Measurements from ENCODE around the gene CTU2. TPM values are rescaled to one million over a fixed set of nuclear protein-coding genes. Genes with fewer than 3 reads are reported as not detected.
A peak's percentile ranks its signal among the peaks of the same experiment; 100 is the strongest.

The CTU2 gene
- total and polyA plus RNA-seq, 7 donors: 6.1 to 16.3 (median 10.5) TPM

- peaks cover 52 to 81% (median 75%) of the 10 kb centered on the region in 4 donors for H3K36me3 ChIP-seq
- no peak overlapping the region for H3K4me3 ChIP-seq
- H3K4me1 ChIP-seq: peaks cover 0 to 17% (median 10%) of the 10 kb centered on the region in 4 donors
- H3K27ac ChIP-seq: no peak overlapping the region
- no peak for DNase-seq
- intact Hi-C loops (cut with DNase I): no loop called here
- no peaks in the 10 kb centered on the region for H3K9me3 ChIP-seq
- TF ChIP-seq POLR2A (IDR thresholded peaks at IDR 0.05): no peak
- no peak for TF ChIP-seq POLR2AphosphoS5 (IDR thresholded peaks at IDR 0.05)
- TF ChIP-seq, protein P1, sequence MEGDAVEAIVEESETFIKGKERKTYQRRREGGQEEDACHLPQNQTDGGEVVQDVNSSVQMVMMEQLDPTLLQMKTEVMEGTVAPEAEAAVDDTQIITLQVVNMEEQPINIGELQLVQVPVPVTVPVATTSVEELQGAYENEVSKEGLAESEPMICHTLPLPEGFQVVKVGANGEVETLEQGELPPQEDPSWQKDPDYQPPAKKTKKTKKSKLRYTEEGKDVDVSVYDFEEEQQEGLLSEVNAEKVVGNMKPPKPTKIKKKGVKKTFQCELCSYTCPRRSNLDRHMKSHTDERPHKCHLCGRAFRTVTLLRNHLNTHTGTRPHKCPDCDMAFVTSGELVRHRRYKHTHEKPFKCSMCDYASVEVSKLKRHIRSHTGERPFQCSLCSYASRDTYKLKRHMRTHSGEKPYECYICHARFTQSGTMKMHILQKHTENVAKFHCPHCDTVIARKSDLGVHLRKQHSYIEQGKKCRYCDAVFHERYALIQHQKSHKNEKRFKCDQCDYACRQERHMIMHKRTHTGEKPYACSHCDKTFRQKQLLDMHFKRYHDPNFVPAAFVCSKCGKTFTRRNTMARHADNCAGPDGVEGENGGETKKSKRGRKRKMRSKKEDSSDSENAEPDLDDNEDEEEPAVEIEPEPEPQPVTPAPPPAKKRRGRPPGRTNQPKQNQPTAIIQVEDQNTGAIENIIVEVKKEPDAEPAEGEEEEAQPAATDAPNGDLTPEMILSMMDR (IDR thresholded peaks at IDR 0.05): no peak
- no peak for TF ChIP-seq EP300 (IDR thresholded peaks at IDR 0.05)
- H3K27me3 ChIP-seq: no peaks in the 10 kb centered on the region
- 93 to 96% methylated on average over 15 of the region's 15 CpGs for WGBS, 2 donors
Measured at GRCh38 chr16:88716201-88716600, 9.9 kb downstream of the CTU2 start.

DNA sequence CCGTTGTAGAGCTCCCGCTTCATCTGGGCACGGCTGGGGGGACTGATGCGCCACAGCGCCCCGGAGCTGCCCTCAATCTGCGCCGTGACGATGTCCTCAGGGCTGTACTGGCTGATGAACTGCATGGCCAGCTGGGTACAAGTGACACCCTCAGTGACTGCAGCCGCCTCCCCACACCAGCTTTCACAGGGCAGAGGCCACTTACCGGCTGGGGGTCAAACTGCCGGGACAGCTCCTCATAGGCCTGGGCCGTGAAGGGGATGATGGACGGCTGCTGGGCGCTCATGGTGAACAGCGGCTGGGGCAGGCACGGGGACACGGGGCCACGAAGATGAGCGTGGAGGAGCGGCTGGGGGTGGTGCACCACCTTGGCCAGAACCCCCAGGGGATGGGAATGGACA lies 10.3 kb downstream of the CTU2 start:
- DNase-seq: no peak
- no peak overlapping the region for H3K4me3 ChIP-seq
- H3K4me1 ChIP-seq: peaks cover 0 to 17% (median 10%) of the 10 kb centered on the region in 4 donors
- H3K36me3 ChIP-seq: peaks cover 56 to 85% (median 79%) of the 10 kb centered on the region in 4 donors
- no peak overlapping the region for H3K27ac ChIP-seq
- 96 to 97% methylated on average over 21 of the region's 21 CpGs for WGBS, 2 donors
- H3K27me3 ChIP-seq: no peaks in the 10 kb centered on the region
- TF ChIP-seq EP300 (IDR thresholded peaks at IDR 0.05) (no peak), POLR2AphosphoS5 (IDR thresholded peaks at IDR 0.05) (no peak), POLR2A (IDR thresholded peaks at IDR 0.05) (no peak)
- TF ChIP-seq, protein P1 (IDR thresholded peaks at IDR 0.05): no peak
- intact Hi-C loops (cut with DNase I): no loop called here
- H3K9me3 ChIP-seq: no peaks in the 10 kb centered on the region

GRCh38 chr16:88718178-88718577 lies 11.9 kb downstream of the CTU2 start:
- no peak for DNase-seq
- 90 to 92% methylated on average over 11 of the region's 11 CpGs for WGBS, 2 donors
- Histone ChIP-seq H3K27ac (peak overlapping the region in 3 of 4 donors; percentile 67 to 77 (median 76)), H3K27me3 (no peaks in the 10 kb centered on the region), H3K9me3 (no peaks in the 10 kb centered on the region), H3K4me1 (peaks cover 0 to 17% (median 10%) of the 10 kb centered on the region in 4 donors), H3K36me3 (peaks cover 71 to 100% (median 94%) of the 10 kb centered on the region in 4 donors), H3K4me3 (no peak overlapping the region)
- TF ChIP-seq POLR2AphosphoS5 (IDR thresholded peaks at IDR 0.05) (no peak), EP300 (IDR thresholded peaks at IDR 0.05) (no peak), POLR2A (IDR thresholded peaks at IDR 0.05) (no peak)
- TF ChIP-seq, protein P1 (IDR thresholded peaks at IDR 0.05): no peak
- intact Hi-C loops (cut with DNase I): no loop called here

DNA sequence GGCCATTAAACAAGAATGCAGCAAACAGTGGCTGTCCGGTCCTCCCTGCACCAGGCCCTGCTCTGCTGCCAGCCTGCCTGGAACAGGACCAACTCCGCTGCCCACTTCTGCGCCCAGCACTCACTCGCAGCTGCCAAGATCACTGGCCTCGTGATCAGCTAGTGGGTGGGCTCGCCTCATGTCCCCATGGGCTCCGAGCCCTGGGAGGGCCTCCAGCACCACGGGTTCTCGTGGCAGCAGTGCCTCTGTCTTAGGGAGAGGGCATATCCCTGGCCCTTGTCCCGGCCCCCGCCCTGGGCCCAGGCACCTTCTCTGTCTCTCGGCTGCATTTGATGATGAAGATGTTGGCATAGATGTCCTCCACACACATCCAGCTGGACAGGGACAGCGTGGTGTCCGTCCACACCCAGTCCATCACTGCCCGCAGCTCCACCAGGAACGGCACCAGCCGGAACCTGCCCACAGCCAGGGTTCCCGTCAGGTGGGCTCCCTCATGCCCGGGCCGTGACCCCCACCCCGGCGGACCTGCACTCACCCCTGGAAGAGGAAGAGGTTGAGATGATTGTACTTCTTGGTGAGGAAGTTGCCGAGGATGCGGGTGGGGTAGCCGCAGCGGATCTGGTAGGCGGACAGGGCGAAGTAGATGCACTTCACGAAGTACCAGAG lies 13.1 kb downstream of the CTU2 start:
- H3K9me3 ChIP-seq: no peaks in the 10 kb centered on the region
- 93 to 94% methylated on average over 29 of the region's 29 CpGs for WGBS, 2 donors
- H3K27ac ChIP-seq: peak overlapping the region in 3 of 4 donors; percentile 67 to 77 (median 76)
- H3K4me3 ChIP-seq: no peak overlapping the region
- DNase-seq: peak; percentile 94
- peak in 1 of 4 donors; percentile 74 for TF ChIP-seq EP300 (IDR thresholded peaks at IDR 0.05)
- TF ChIP-seq POLR2A (IDR thresholded peaks at IDR 0.05): no peak
- TF ChIP-seq, protein P1 (IDR thresholded peaks at IDR 0.05): no peak
- TF ChIP-seq POLR2AphosphoS5 (IDR thresholded peaks at IDR 0.05): peak; percentile 28 to 72 (median 46)
- H3K36me3 ChIP-seq: peaks cover 75 to 100% (median 94%) of the 10 kb centered on the region in 4 donors
- peaks cover 0 to 17% (median 10%) of the 10 kb centered on the region in 4 donors for H3K4me1 ChIP-seq
- intact Hi-C loops (cut with DNase I): no loop called here
- no peaks in the 10 kb centered on the region for H3K27me3 ChIP-seq
